Measurements from ENCODE around the gene GPR12.

GPR12 gene

GRCh38 chr13:26709461-26709860 lies 51.1 kb downstream of the GPR12 start:
- intact Hi-C loops (cut with DNase I) = loop anchor here (5.0 kb wide), 2 partner anchors 163 to 223 kb away; no protein-coding TSS in a partner anchor
- DNase-seq = peak in 1 of 42 donors; percentile 28

- DNase-seq = no peak
- intact Hi-C loops (cut with DNase I) = loop anchor here (5.0 kb wide), 2 partner anchors 164 to 224 kb away; no protein-coding TSS in a partner anchor
These were observed 52.6 kb downstream of the GPR12 start for GRCh38 chr13:26708007-26708297.

- intact Hi-C loops (cut with DNase I) = loop anchor here (5.0 kb wide), 2 partner anchors 165 to 225 kb away; no protein-coding TSS in a partner anchor
- peak in 41 of 42 donors; percentile 29 to 88 (median 70) for DNase-seq
These were observed 53.2 kb downstream of the GPR12 start for GRCh38 chr13:26707122-26708006.

- intact Hi-C loops (cut with DNase I) = loop anchor here (5.0 kb wide), 2 partner anchors 166 to 226 kb away; no protein-coding TSS in a partner anchor
- DNase-seq = peak in 1 of 42 donors; percentile 28
These were observed 54.2 kb downstream of the GPR12 start for GRCh38 chr13:26706381-26706780.

- DNase-seq = peak in 1 of 42 donors; percentile 31
- intact Hi-C loops (cut with DNase I) = loop anchor here (5.0 kb wide), 2 partner anchors 167 to 227 kb away; no protein-coding TSS in a partner anchor
These were observed 55.0 kb downstream of the GPR12 start for GRCh38 chr13:26705536-26705935.

Data from head of caudate nucleus (tissue), 42 donors.